ENCODE measurements around the gene ZMIZ1. TPM values are rescaled to one million over a fixed set of nuclear protein-coding genes. Genes with fewer than 3 reads are reported as not detected.

Gene ZMIZ1
- total RNA-seq, 2 experiments from 2014 or later = 14.6 to 15.5 TPM

GRCh38 chr10:79020015-79020491 is 48.7 kb upstream of the ZMIZ1 start:
- Mint-ChIP-seq H3K4me1 (ENCODE audit: low read depth) (peaks cover 7% of the 10 kb centered on the region), H3K36me3 (ENCODE audit: low read depth) (no peaks in the 10 kb centered on the region), H3K27me3 (no peaks in the 10 kb centered on the region), H3K9me3 (no peaks in the 10 kb centered on the region), H3K27ac (no peak overlapping the region), H3K4me3 (no peak overlapping the region)
- ATAC-seq (ENCODE audit: poor library complexity) (no peak), DNase-seq (no peak)
- intact Hi-C loops (cut with DNase I, micrococcal nuclease) = no loop called here
- ChIA-PET POLR2A (no interaction called here), CTCF (no interaction called here)
- H3K9me3 ChIP-seq (ENCODE audit: control insufficient read depth in 1 of 2, insufficient read depth in 1 of 2, low read length in 2 of 2) = peaks cover 6 to 18% of the 10 kb centered on the region in 2 experiments
- no peaks in the 10 kb centered on the region for H3K36me3 ChIP-seq (ENCODE audit: insufficient read depth, low read length)
- H3K4me1 ChIP-seq (ENCODE audit: insufficient read depth, low read length) = peaks cover 14% of the 10 kb centered on the region
- no peaks in the 10 kb centered on the region for H3K27me3 ChIP-seq (ENCODE audit: control insufficient read depth in 1 of 2, insufficient read depth in 2 of 2, low read length in 2 of 2)
- H3K27ac ChIP-seq (ENCODE audit: low read depth in 1 of 2, low read length in 2 of 2) = no peak overlapping the region
- TF ChIP-seq, protein P1, sequence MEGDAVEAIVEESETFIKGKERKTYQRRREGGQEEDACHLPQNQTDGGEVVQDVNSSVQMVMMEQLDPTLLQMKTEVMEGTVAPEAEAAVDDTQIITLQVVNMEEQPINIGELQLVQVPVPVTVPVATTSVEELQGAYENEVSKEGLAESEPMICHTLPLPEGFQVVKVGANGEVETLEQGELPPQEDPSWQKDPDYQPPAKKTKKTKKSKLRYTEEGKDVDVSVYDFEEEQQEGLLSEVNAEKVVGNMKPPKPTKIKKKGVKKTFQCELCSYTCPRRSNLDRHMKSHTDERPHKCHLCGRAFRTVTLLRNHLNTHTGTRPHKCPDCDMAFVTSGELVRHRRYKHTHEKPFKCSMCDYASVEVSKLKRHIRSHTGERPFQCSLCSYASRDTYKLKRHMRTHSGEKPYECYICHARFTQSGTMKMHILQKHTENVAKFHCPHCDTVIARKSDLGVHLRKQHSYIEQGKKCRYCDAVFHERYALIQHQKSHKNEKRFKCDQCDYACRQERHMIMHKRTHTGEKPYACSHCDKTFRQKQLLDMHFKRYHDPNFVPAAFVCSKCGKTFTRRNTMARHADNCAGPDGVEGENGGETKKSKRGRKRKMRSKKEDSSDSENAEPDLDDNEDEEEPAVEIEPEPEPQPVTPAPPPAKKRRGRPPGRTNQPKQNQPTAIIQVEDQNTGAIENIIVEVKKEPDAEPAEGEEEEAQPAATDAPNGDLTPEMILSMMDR (IDR thresholded peaks at IDR 0.05) = no peak
- no peak overlapping the region for H3K4me3 ChIP-seq (ENCODE audit: low read length)

GRCh38 chr10:79020605-79021004 is 48.2 kb upstream of the ZMIZ1 start:
- no peak overlapping the region for H3K4me3 Mint-ChIP-seq
- no peak overlapping the region for H3K27ac ChIP-seq (ENCODE audit: low read depth in 1 of 2, low read length in 2 of 2)
- intact Hi-C loops (cut with DNase I, micrococcal nuclease) = no loop called here
- H3K9me3 Mint-ChIP-seq = no peaks in the 10 kb centered on the region
- H3K4me1 Mint-ChIP-seq (ENCODE audit: low read depth) = peaks cover 12% of the 10 kb centered on the region
- no peaks in the 10 kb centered on the region for H3K36me3 Mint-ChIP-seq (ENCODE audit: low read depth)
- DNase-seq (no peak), ATAC-seq (ENCODE audit: poor library complexity) (no peak)
- no peak overlapping the region for H3K4me3 ChIP-seq (ENCODE audit: low read length)
- ChIA-PET POLR2A (no interaction called here), CTCF (no interaction called here)
- H3K9me3 ChIP-seq (ENCODE audit: control insufficient read depth in 1 of 2, insufficient read depth in 1 of 2, low read length in 2 of 2) = peaks cover 6 to 18% of the 10 kb centered on the region in 2 experiments
- TF ChIP-seq, protein P1 (IDR thresholded peaks at IDR 0.05) = no peak
- no peaks in the 10 kb centered on the region for H3K27me3 Mint-ChIP-seq
- no peaks in the 10 kb centered on the region for H3K36me3 ChIP-seq (ENCODE audit: insufficient read depth, low read length)
- H3K4me1 ChIP-seq (ENCODE audit: insufficient read depth, low read length) = peaks cover 20% of the 10 kb centered on the region
- H3K27ac Mint-ChIP-seq = no peak overlapping the region
- no peaks in the 10 kb centered on the region for H3K27me3 ChIP-seq (ENCODE audit: control insufficient read depth in 1 of 2, insufficient read depth in 2 of 2, low read length in 2 of 2)

DNA sequence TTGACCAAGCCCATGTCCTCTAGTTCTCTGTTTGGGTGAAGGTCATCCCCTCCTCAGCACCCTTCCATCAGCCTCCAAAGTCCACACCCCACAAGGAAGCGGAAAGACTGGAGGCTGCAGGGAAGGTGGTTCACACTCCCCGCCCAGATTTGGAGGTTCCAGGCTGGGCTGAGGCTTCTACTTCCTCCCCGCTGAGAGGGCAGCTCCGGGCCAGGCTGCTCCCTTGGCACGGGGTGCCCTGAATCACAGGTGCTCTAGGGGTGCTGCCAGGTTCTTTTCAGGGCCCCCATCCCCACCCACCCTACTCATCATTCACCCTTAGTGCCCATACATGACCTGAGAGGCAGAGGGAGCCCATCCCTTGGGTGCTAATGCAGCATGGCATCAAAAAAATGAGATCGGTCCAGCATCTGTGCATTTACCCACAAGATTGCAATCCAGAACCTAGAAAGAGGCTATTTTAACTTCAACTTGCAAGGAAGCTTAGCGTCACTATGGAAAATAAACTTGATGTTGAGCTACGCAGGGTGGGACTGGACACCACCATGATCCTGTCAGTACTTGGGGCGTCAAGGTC is 47.3 kb upstream of the ZMIZ1 start:
- CTCF ChIA-PET = no interaction called here
- Histone ChIP-seq H3K36me3 (ENCODE audit: insufficient read depth, low read length) (no peaks in the 10 kb centered on the region), H3K4me3 (ENCODE audit: low read length) (no peak overlapping the region), H3K27me3 (ENCODE audit: control insufficient read depth in 1 of 2, insufficient read depth in 2 of 2, low read length in 2 of 2) (no peaks in the 10 kb centered on the region), H3K9me3 (ENCODE audit: control insufficient read depth in 1 of 2, insufficient read depth in 1 of 2, low read length in 2 of 2) (peaks cover 6 to 18% of the 10 kb centered on the region in 2 experiments), H3K27ac (ENCODE audit: low read depth in 1 of 2, low read length in 2 of 2) (no peak overlapping the region), H3K4me1 (ENCODE audit: insufficient read depth, low read length) (peaks cover 26% of the 10 kb centered on the region)
- intact Hi-C loops (cut with DNase I, micrococcal nuclease) = no loop called here
- TF ChIP-seq, protein P1 (IDR thresholded peaks at IDR 0.05) = no peak
- H3K27me3 Mint-ChIP-seq = no peaks in the 10 kb centered on the region
- no peak overlapping the region for H3K27ac Mint-ChIP-seq
- no peaks in the 10 kb centered on the region for H3K36me3 Mint-ChIP-seq (ENCODE audit: low read depth)
- peaks cover 18% of the 10 kb centered on the region for H3K4me1 Mint-ChIP-seq (ENCODE audit: low read depth)
- H3K9me3 Mint-ChIP-seq = no peaks in the 10 kb centered on the region
- ATAC-seq (ENCODE audit: poor library complexity) (no peak), DNase-seq (no peak)
- no peak overlapping the region for H3K4me3 Mint-ChIP-seq
- POLR2A ChIA-PET = no interaction called here

Measured in CD4-positive, alpha-beta T cell (primary cell).